Measurements from ENCODE around the gene CRIP1. TPM values are rescaled to one million over a fixed set of nuclear protein-coding genes. Genes with fewer than 3 reads are reported as not detected.

Gene CRIP1
- total RNA-seq, 1 donor from 2014 or later = 29.5 TPM

- Mint-ChIP-seq H3K4me3 (ENCODE audit: unreplicated experiment) (no peak overlapping the region), H3K27me3 (ENCODE audit: low read depth, unreplicated experiment) (no peaks in the 10 kb centered on the region), H3K9me3 (ENCODE audit: unreplicated experiment) (no peaks in the 10 kb centered on the region), H3K36me3 (ENCODE audit: low read depth, unreplicated experiment) (no peaks in the 10 kb centered on the region), H3K4me1 (ENCODE audit: low read depth, unreplicated experiment) (no peaks in the 10 kb centered on the region), H3K27ac (ENCODE audit: unreplicated experiment) (no peak overlapping the region)
- H2AFZ ChIP-seq (ENCODE audit: low read depth, low read length) = no peak overlapping the region
- H3K36me3 ChIP-seq (ENCODE audit: insufficient read depth, low read length) = no peaks in the 10 kb centered on the region
- no peaks in the 10 kb centered on the region for H3K9me3 ChIP-seq (ENCODE audit: insufficient read depth, low read depth, low read length)
- TF ChIP-seq CTCF (IDR thresholded peaks at IDR 0.05; ENCODE audit: insufficient read depth, low read depth, low read length) = no peak
- no peak for TF ChIP-seq EZH2 (IDR thresholded peaks at IDR 0.05; ENCODE audit: insufficient read depth, low read length)
- no peaks in the 10 kb centered on the region for H3K27me3 ChIP-seq (ENCODE audit: insufficient read depth, low read length)
- no peak for DNase-seq (ENCODE audit: low read depth)
- no peak overlapping the region for H3K4me2 ChIP-seq (ENCODE audit: low read length)
- H4K20me1 ChIP-seq (ENCODE audit: insufficient read depth, low read length) = peaks cover 1% of the 10 kb centered on the region
- no peaks in the 10 kb centered on the region for H3K4me1 ChIP-seq (ENCODE audit: insufficient read depth, low read length)
- no peak overlapping the region for H3K27ac ChIP-seq (ENCODE audit: low read depth, low read length)
- H3K79me2 ChIP-seq (ENCODE audit: insufficient read depth, low read length) = peaks cover 4% of the 10 kb centered on the region
- no peak for FAIRE-seq
- H3K4me3 ChIP-seq (ENCODE audit: insufficient read depth, low read depth, low read length) = no peak overlapping the region
- H3K9ac ChIP-seq (ENCODE audit: low read length) = no peak overlapping the region
Observed at GRCh38 chr14:105496831-105497591, 10.3 kb downstream of the CRIP1 start.

- no peak overlapping the region for H3K4me3 ChIP-seq (ENCODE audit: insufficient read depth, low read depth, low read length)
- H4K20me1 ChIP-seq (ENCODE audit: insufficient read depth, low read length) = no peaks in the 10 kb centered on the region
- Mint-ChIP-seq H3K4me1 (ENCODE audit: low read depth, unreplicated experiment) (no peaks in the 10 kb centered on the region), H3K36me3 (ENCODE audit: low read depth, unreplicated experiment) (no peaks in the 10 kb centered on the region), H3K27ac (ENCODE audit: unreplicated experiment) (no peak overlapping the region), H3K27me3 (ENCODE audit: low read depth, unreplicated experiment) (peaks cover 2% of the 10 kb centered on the region), H3K9me3 (ENCODE audit: unreplicated experiment) (no peaks in the 10 kb centered on the region), H3K4me3 (ENCODE audit: unreplicated experiment) (no peak overlapping the region)
- H3K79me2 ChIP-seq (ENCODE audit: insufficient read depth, low read length) = no peaks in the 10 kb centered on the region
- no peak overlapping the region for H3K27ac ChIP-seq (ENCODE audit: low read depth, low read length)
- H3K4me2 ChIP-seq (ENCODE audit: low read length) = no peak overlapping the region
- H2AFZ ChIP-seq (ENCODE audit: low read depth, low read length) = no peak overlapping the region
- H3K36me3 ChIP-seq (ENCODE audit: insufficient read depth, low read length) = no peaks in the 10 kb centered on the region
- TF ChIP-seq CTCF (IDR thresholded peaks at IDR 0.05; ENCODE audit: insufficient read depth, low read depth, low read length) (no peak), EZH2 (IDR thresholded peaks at IDR 0.05; ENCODE audit: insufficient read depth, low read length) (no peak)
- DNase-seq (ENCODE audit: low read depth) (no peak), FAIRE-seq (no peak)
- H3K27me3 ChIP-seq (ENCODE audit: insufficient read depth, low read length) = no peaks in the 10 kb centered on the region
- no peaks in the 10 kb centered on the region for H3K9me3 ChIP-seq (ENCODE audit: insufficient read depth, low read depth, low read length)
- no peaks in the 10 kb centered on the region for H3K4me1 ChIP-seq (ENCODE audit: insufficient read depth, low read length)
- no peak overlapping the region for H3K9ac ChIP-seq (ENCODE audit: low read length)
Observed at GRCh38 chr14:105497671-105498429, 11.2 kb downstream of the CRIP1 start.
